Skeletal muscle tissue (tissue), 4 donors: ENCODE results near the gene GJB5. TPM values are rescaled to one million over a fixed set of nuclear protein-coding genes. Genes with fewer than 3 reads are reported as not detected.
"Not testable (repeated sequence)": the region's sequence is repeated elsewhere in the genome, so short reads cannot be mapped to it uniquely, and the experiment has no call there.

Source experiments
- H3K27ac ChIP-seq: one replicate; pipeline ENCODE4 v1.7.0; 2013; ENCODE audit warnings: mild to moderate bottlenecking, low read depth, low read length, inconsistent platforms
- H3K27me3 ChIP-seq, 3 donors: one replicate each; pipeline ENCODE4 v1.7.0; 2013; ENCODE audit warnings: low read length in 3 of 3; ENCODE audit not compliant: control insufficient read depth in 3 of 3, insufficient read depth in 3 of 3
- H3K36me3 ChIP-seq, 3 donors: one replicate each; pipeline ENCODE4 v1.7.0; 2013; ENCODE audit warnings: low read length in 3 of 3; ENCODE audit not compliant: control insufficient read depth in 3 of 3, insufficient read depth in 3 of 3
- H3K4me1 ChIP-seq, 3 donors: one replicate each; pipeline ENCODE4 v1.7.0; 2013; ENCODE audit warnings: low read length in 3 of 3, mild to moderate bottlenecking in 3 of 3; ENCODE audit not compliant: control insufficient read depth in 3 of 3, insufficient read depth in 3 of 3
- H3K4me3 ChIP-seq, 3 donors: one replicate each; pipeline ENCODE4 v1.7.0; 2013; ENCODE audit warnings: low read length in 3 of 3
- H3K9ac ChIP-seq, 3 donors: one replicate each; pipeline ENCODE4 v1.7.0; 2013; ENCODE audit warnings: low read length in 3 of 3, mild to moderate bottlenecking in 3 of 3, moderate library complexity in 2 of 3, low read depth in 1 of 3
- H3K9me3 ChIP-seq, 3 donors: one replicate each; pipeline ENCODE4 v1.7.0; 2013; ENCODE audit warnings: low read length in 3 of 3; ENCODE audit not compliant: control insufficient read depth in 3 of 3
- total RNA-seq: library from RNA; depleted of rRNA; stranded (reverse); fragments of >200 nt; gene quantifications from one replicate; pipeline ENCODE4 v1.2.3, GENCODE V29; 2014
- donor health status: Osteomylitis.

The GJB5 gene
- total RNA-seq, 1 donor from 2014 or later: not detected

DNA sequence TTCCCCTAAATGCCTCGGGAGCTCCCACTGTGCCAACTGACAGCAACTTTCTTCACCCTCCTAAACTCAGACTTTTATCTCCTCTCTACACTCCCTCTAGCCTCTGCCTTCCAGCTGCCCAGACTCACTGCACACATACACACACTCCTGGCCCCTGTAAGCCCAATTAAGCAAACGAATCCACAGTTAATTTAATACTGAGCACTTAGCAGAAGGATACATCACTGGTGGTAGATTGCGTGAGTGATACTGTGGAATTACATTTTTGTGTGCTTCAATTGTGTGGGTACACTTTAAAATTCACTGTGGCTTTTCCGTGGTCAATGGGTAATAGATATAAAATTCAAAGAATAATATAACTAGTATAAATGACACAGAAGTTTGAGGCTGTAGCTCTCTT, 33.6 kb upstream of the GJB5 start:
- Histone ChIP-seq H3K9me3 (peaks cover 0 to 3% (median 3%) of the 10 kb centered on the region in 3 donors), H3K9ac (no peak overlapping the region), H3K4me1 (no peaks in the 10 kb centered on the region), H3K4me3 (no peak overlapping the region), H3K36me3 (no peaks in the 10 kb centered on the region), H3K27me3 (peaks cover 0 to 13% (median 12%) of the 10 kb centered on the region in 3 donors), H3K27ac (no peak overlapping the region)

GRCh38 chr1:34721646-34722355, 33.0 kb upstream of the GJB5 start:
- no peak overlapping the region for H3K9ac ChIP-seq
- no peak overlapping the region for H3K27ac ChIP-seq
- no peaks in the 10 kb centered on the region for H3K36me3 ChIP-seq
- peaks cover 0 to 15% (median 12%) of the 10 kb centered on the region in 3 donors for H3K27me3 ChIP-seq
- no peaks in the 10 kb centered on the region for H3K4me1 ChIP-seq
- peaks cover 0 to 3% (median 3%) of the 10 kb centered on the region in 3 donors for H3K9me3 ChIP-seq
- H3K4me3 ChIP-seq: no peak overlapping the region

DNA sequence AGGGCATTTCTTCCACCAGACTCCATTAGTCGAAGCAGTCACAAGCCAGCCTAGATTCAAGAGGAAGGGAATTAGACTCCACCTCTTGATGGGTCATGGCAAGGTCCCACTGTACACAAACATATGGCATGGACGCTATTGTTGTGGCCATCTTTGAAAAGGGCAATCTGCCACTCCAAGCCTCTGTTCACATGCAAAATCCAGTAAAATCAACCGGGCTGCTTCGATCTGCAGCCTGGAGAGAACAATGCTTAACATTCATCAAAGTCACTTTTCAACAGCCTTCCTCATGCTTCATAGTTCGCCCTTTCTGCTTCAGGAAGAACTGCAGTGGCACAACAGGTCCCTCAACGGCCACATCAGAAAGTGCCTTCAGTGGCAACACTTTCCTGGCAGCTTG, 28.0 kb upstream of the GJB5 start:
- Histone ChIP-seq H3K9ac (no peak overlapping the region), H3K27ac (no peak overlapping the region), H3K9me3 (no peaks in the 10 kb centered on the region), H3K27me3 (peaks cover 5 to 16% (median 15%) of the 10 kb centered on the region in 3 donors), H3K4me3 (no peak overlapping the region), H3K36me3 (no peaks in the 10 kb centered on the region), H3K4me1 (no peaks in the 10 kb centered on the region)

DNA sequence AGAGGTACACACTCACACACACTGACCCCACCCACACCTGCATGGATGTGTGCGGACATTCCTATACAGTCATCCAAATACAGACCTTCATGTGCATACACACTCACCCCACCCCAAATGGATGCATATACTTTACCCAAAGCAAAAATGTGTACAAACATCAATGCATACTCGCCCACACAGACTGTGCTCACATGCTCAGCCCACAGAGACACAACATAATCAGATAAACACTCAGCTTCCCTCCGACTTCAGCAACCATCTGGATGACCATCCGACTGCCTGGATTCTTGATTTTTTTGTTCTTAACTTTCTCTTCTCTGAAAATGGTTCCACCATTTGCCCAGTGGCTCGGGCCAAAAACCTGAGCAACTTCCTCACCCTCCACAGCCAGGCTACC, 24.4 kb upstream of the GJB5 start:
- Histone ChIP-seq H3K27me3 (peaks cover 5 to 14% (median 13%) of the 10 kb centered on the region in 3 donors), H3K36me3 (no peaks in the 10 kb centered on the region)

DNA sequence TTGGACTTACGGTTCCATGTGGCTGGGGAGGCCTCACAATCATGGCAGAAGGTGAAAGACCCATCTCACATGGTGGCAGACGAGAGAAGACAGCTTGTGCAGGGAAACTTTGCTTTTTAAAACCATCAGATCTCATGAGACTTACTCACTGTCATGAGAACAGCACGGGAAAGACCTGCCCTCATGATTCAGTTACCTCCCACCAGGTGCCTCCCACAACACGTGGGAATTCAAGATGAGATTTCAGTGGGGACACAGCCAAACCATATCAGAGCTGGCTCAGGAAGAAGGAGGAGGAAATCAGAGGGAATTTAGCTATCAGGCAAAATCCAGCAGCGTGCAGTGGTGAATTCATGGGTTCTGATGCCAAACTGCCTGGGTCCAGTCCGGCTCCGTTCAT, 22.0 kb upstream of the GJB5 start:
- H3K36me3 ChIP-seq, H3K27ac ChIP-seq, H3K9me3 ChIP-seq, H3K4me1 ChIP-seq, H3K9ac ChIP-seq, H3K4me3 ChIP-seq: not testable (repeated sequence)
- peaks cover 5 to 13% (median 10%) of the 10 kb centered on the region in 3 donors for H3K27me3 ChIP-seq

More for the DNA sequence above, 24.4 kb upstream of the GJB5 start:
- Histone ChIP-seq H3K4me3 (no peak overlapping the region), H3K4me1 (no peaks in the 10 kb centered on the region), H3K9me3 (no peaks in the 10 kb centered on the region), H3K27ac (no peak overlapping the region), H3K9ac (no peak overlapping the region)

GRCh38 chr1:34736692-34737091, 18.2 kb upstream of the GJB5 start:
- Histone ChIP-seq H3K4me1 (no peaks in the 10 kb centered on the region), H3K27ac (no peak overlapping the region), H3K9ac (no peak overlapping the region), H3K27me3 (peaks cover 0 to 13% (median 4%) of the 10 kb centered on the region in 3 donors), H3K4me3 (no peak overlapping the region), H3K9me3 (no peaks in the 10 kb centered on the region), H3K36me3 (no peaks in the 10 kb centered on the region)

- H3K4me3 ChIP-seq, H3K4me1 ChIP-seq, H3K9ac ChIP-seq, H3K27ac ChIP-seq, H3K9me3 ChIP-seq, H3K36me3 ChIP-seq: not testable (repeated sequence)
- peaks cover 0 to 19% (median 9%) of the 10 kb centered on the region in 3 donors for H3K27me3 ChIP-seq
Measured at GRCh38 chr1:34737236-34737635, 17.6 kb upstream of the GJB5 start.

GRCh38 chr1:34739613-34740012, 15.2 kb upstream of the GJB5 start:
- H3K27ac ChIP-seq: no peak overlapping the region
- no peaks in the 10 kb centered on the region for H3K9me3 ChIP-seq
- no peak overlapping the region for H3K9ac ChIP-seq
- H3K4me3 ChIP-seq: no peak overlapping the region
- peaks cover 0 to 22% (median 11%) of the 10 kb centered on the region in 3 donors for H3K27me3 ChIP-seq
- no peaks in the 10 kb centered on the region for H3K36me3 ChIP-seq
- peaks cover 0 to 3% (median 0%) of the 10 kb centered on the region in 3 donors for H3K4me1 ChIP-seq

- H3K9ac ChIP-seq: no peak overlapping the region
Measured at GRCh38 chr1:34740161-34740868, 14.5 kb upstream of the GJB5 start.

DNA sequence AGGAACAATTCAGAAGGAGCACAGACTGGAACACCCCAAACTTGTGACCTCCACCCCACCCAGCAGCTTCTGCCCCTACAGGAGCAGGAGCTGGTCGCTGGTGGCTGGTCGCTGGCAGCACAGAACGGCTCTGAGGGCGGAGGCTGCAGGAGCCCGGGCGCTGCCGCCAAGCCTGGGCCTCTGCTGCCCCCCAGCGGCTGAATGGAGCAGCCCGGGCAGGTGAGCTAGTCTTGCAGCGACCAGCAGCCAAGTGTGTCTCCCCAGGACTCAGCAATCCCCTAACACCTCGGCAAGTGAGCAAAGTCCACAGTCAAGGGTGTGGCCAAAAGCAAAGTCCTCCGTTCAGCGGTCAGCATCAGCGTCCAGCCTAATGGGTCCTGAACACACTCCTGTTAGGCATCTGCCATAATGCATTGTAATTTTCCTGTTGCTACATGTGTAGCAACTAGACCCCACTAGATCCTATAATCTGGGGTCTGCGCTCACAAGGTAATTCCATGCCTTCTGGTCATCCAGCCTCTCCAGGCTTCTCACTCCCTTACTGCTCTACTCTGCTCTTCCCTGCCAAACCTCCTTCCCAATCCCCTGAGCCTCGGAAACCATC, 12.1 kb upstream of the GJB5 start:
- Histone ChIP-seq H3K4me3 (no peak overlapping the region), H3K9me3 (no peaks in the 10 kb centered on the region), H3K27me3 (peaks cover 9 to 39% (median 29%) of the 10 kb centered on the region in 3 donors), H3K9ac (no peak overlapping the region), H3K4me1 (peaks cover 0 to 3% (median 0%) of the 10 kb centered on the region in 3 donors), H3K36me3 (no peaks in the 10 kb centered on the region), H3K27ac (no peak overlapping the region)

More at GRCh38 chr1:34740161-34740868, 14.5 kb upstream of the GJB5 start:
- no peak overlapping the region for H3K4me3 ChIP-seq
- H3K27me3 ChIP-seq: peaks cover 0 to 25% (median 13%) of the 10 kb centered on the region in 3 donors
- no peak overlapping the region for H3K27ac ChIP-seq
- no peaks in the 10 kb centered on the region for H3K9me3 ChIP-seq
- peaks cover 0 to 3% (median 0%) of the 10 kb centered on the region in 3 donors for H3K4me1 ChIP-seq
- no peaks in the 10 kb centered on the region for H3K36me3 ChIP-seq
